K562 (cell line): ENCODE results near the gene PPM1N. TPM values are rescaled to one million over a fixed set of nuclear protein-coding genes. Genes with fewer than 3 reads are reported as not detected.

Experiments used
- ATAC-seq: fragments of 200-7000 bp; cut with Tn5 transposase; 3 replicates; pipeline ENCODE4 v1.9.1; 2020; ENCODE audit warnings: moderate library complexity
- BruUV-seq: library from RNA; stranded (reverse); fragments of 400-500 nt; replicated peaks from 2 replicates; lab custom pipeline; 2021; lab: Mats Ljungman, UMichigan
- CTCF ChIA-PET: fragments of 300-600 bp; formaldehyde crosslinking; extraction: SDS; loops from one replicate; lab custom pipeline; 2021; ENCODE audit warnings: low intra/inter-chr PET ratio; lab: Yijun Ruan, JAX
- POLR2A ChIA-PET: fragments of 300-600, 350-650 bp; sonication (Branson Sonifier 250); formaldehyde crosslinking; extraction: SDS; loops from one replicate; lab custom pipeline; 2021; ENCODE audit warnings: antibody characterized with exemption, inconsistent platforms; lab: Yijun Ruan, JAX
- DNase-seq, 4 experiments: peaks; one replicate each; pipeline versions ENCODE4 v3.0.0 to v3.0.0-alpha.2; 2011 to 2018; ENCODE audit warnings: low spot score in 3 of 4, mixed read lengths in 3 of 4; ENCODE audit errors: extremely low read depth in 1 of 4
- FAIRE-seq: peaks from 2 replicates; lab custom pipeline; 2011; peaks lifted over from hg19 to GRCh38; lab: Jason Lieb, UNC
- H2AFZ ChIP-seq: 2 replicates; pipeline ENCODE4 v1.6.0; 2011; ENCODE audit warnings: low read depth, low read length, control low read depth, inconsistent platforms
- H3K27ac ChIP-seq: fragments of 200-600 bp; 3 replicates; pipeline ENCODE4 v1.8.0; 2011; ENCODE audit warnings: low read depth, mild to moderate bottlenecking, control low read depth, inconsistent platforms, low read length, moderate library complexity, mixed read lengths; ENCODE audit errors: extremely low read depth
- H3K27me3 ChIP-seq, 2 experiments: fragments of 300-600 bp in 1 of 2; 2 replicates in 1 of 2; 3 replicates in 1 of 2; pipeline versions ENCODE4 v1.6.0 to v1.8.0; 2011; ENCODE audit warnings: inconsistent platforms in 2 of 2, low read length in 2 of 2, mild to moderate bottlenecking in 1 of 2, mixed read lengths in 1 of 2, moderate library complexity in 1 of 2; ENCODE audit not compliant: control insufficient read depth in 2 of 2, insufficient read depth in 2 of 2
- H3K36me3 ChIP-seq: fragments of 300-600 bp; 3 replicates; pipeline ENCODE4 v1.8.0; 2011; ENCODE audit warnings: mild to moderate bottlenecking, low read length, inconsistent platforms; ENCODE audit not compliant: control insufficient read depth, insufficient read depth
- H3K4me1 ChIP-seq, 2 experiments: fragments of 200-600 bp in 1 of 2; replicated peaks in 1 of 2; 2 replicates in 1 of 2; 3 replicates in 1 of 2; pipeline versions ENCODE4 v1.5.1 to v1.8.0; 2011; ENCODE audit warnings: inconsistent platforms in 2 of 2, low read length in 2 of 2, mild to moderate bottlenecking in 1 of 2, mixed read lengths in 1 of 2, moderate library complexity in 1 of 2; ENCODE audit not compliant: control insufficient read depth in 2 of 2, insufficient read depth in 2 of 2
- H3K4me2 ChIP-seq: 2 replicates; pipeline ENCODE4 v1.6.1; 2011; ENCODE audit warnings: low read length, control low read depth, inconsistent platforms, mixed read lengths; ENCODE audit not compliant: insufficient read depth
- H3K4me3 ChIP-seq: fragments of 200-600 bp; sonication (generic), shearing (Covaris generic); 2 replicates; pipeline ENCODE4 v1.5.1; 2016; ENCODE audit warnings: control low read depth, inconsistent platforms
- H3K79me2 ChIP-seq: fragments of 200-600 bp; 3 replicates; pipeline ENCODE4 v1.8.0; 2011; ENCODE audit warnings: low read length, inconsistent platforms; ENCODE audit not compliant: control insufficient read depth, insufficient read depth
- H3K9ac ChIP-seq, 2 experiments: 2 replicates each; pipeline versions ENCODE4 v1.6.0 to v1.6.1; 2011; ENCODE audit warnings: low read depth in 2 of 2, low read length in 2 of 2, control low read depth in 1 of 2, inconsistent platforms in 1 of 2, mild to moderate bottlenecking in 1 of 2, mixed read lengths in 1 of 2; ENCODE audit not compliant: insufficient read depth in 1 of 2
- H3K9me1 ChIP-seq: one replicate; pipeline ENCODE4 v1.6.0; 2011; ENCODE audit warnings: inconsistent platforms, mild to moderate bottlenecking, low read length, moderate library complexity; ENCODE audit not compliant: control insufficient read depth, insufficient read depth
- H3K9me3 ChIP-seq: replicated peaks from 2 replicates; pipeline ENCODE4 v1.5.1; 2011; ENCODE audit warnings: low read depth, low read length, inconsistent platforms; ENCODE audit not compliant: control insufficient read depth, insufficient read depth
- H4K20me1 ChIP-seq: replicated peaks from 2 replicates; pipeline ENCODE4 v1.6.1; 2011; ENCODE audit warnings: low read length, inconsistent platforms, mixed read lengths; ENCODE audit not compliant: control insufficient read depth, insufficient read depth
- ADNP ChIP-seq: fragments of 200-800 bp; sonication (Bioruptor generic); IDR thresholded peaks from 2 replicates; pipeline ENCODE4 v1.6.1; 2016; ENCODE audit warnings: missing genetic modification characterization, missing compliant biosample characterization
- CHD2 ChIP-seq: IDR thresholded peaks from 2 replicates; pipeline ENCODE4 v1.6.1; 2011; ENCODE audit warnings: low read depth, low read length
- EGR1 ChIP-seq: fragments of 450-650 bp; conservative IDR thresholded peaks from 2 replicates; pipeline ENCODE4 v1.6.1; 2017; ENCODE audit warnings: mild to moderate bottlenecking
- FOXA1 ChIP-seq: fragments of 450-650 bp; IDR thresholded peaks from 2 replicates; pipeline ENCODE4 v1.6.1; 2016; ENCODE audit warnings: mild to moderate bottlenecking, borderline replicate concordance
- POLR2AphosphoS5 ChIP-seq: IDR thresholded peaks from 2 replicates; pipeline ENCODE4 v1.6.1; 2011; ENCODE audit warnings: mild to moderate bottlenecking, low read depth, low read length, moderate library complexity; ENCODE audit not compliant: control insufficient read depth, insufficient read depth
- RAD21 ChIP-seq, 2 experiments: fragments of 250-450 bp in 1 of 2; fragments of 450-650 bp in 1 of 2; sonication (Bioruptor Pico) in 1 of 2; formaldehyde crosslinking in 1 of 2; IDR thresholded peaks in 1 of 2; conservative IDR thresholded peaks in 1 of 2; 2 replicates each; pipeline versions ENCODE4 v1.4.0 to v1.8.0; 2020 to 2022; ENCODE audit warnings: mild to moderate bottlenecking in 2 of 2, moderate library complexity in 1 of 2
- RBFOX2 ChIP-seq: fragments of 200-400 bp; formaldehyde crosslinking; IDR thresholded peaks from 2 replicates; pipeline ENCODE4 v1.6.1; 2017; ENCODE audit warnings: low read depth, mild to moderate bottlenecking, low read length, moderate library complexity
- SIN3A ChIP-seq, 2 experiments: fragments of 150-350 bp in 1 of 2; IDR thresholded peaks; 2 replicates each; pipeline ENCODE4 v1.6.1; 2011 to 2016; ENCODE audit warnings: borderline replicate concordance in 2 of 2, low read depth in 2 of 2, low read length in 2 of 2, mild to moderate bottlenecking in 2 of 2, moderate library complexity in 2 of 2; ENCODE audit not compliant: control insufficient read depth in 1 of 2
- TAF1 ChIP-seq: IDR thresholded peaks from 2 replicates; pipeline ENCODE4 v1.6.1; 2011; ENCODE audit warnings: mild to moderate bottlenecking, low read length, moderate library complexity; ENCODE audit not compliant: insufficient read depth, control insufficient read depth, severe bottlenecking; ENCODE audit errors: extremely low read depth
- YY1 ChIP-seq, 3 experiments: IDR thresholded peaks; 2 replicates each; pipeline ENCODE4 v1.6.1; 2011; ENCODE audit warnings: low read length in 2 of 3, mild to moderate bottlenecking in 2 of 3, moderate library complexity in 2 of 3, borderline replicate concordance in 1 of 3, control low read depth in 1 of 3, low read depth in 1 of 3; ENCODE audit not compliant: insufficient read depth in 3 of 3, insufficient replicate concordance in 2 of 3, control insufficient read depth in 1 of 3, insufficient read length in 1 of 3; ENCODE audit errors: extremely low read depth in 1 of 3
- ZBTB33 ChIP-seq: sonication (generic); formaldehyde crosslinking; IDR thresholded peaks from 2 replicates; pipeline ENCODE4 v1.8.1; 2023; ENCODE audit warnings: mild to moderate bottlenecking, missing genetic modification reagents
- ZNF354B ChIP-seq: fragments of 250-450 bp; sonication (Bioruptor Pico); IDR thresholded peaks from 2 replicates; pipeline ENCODE4 v1.4.0; 2020
- ZNF766 ChIP-seq: fragments of 200-800 bp; sonication (Bioruptor generic); conservative IDR thresholded peaks from 2 replicates; pipeline ENCODE4 v1.6.1; 2016; ENCODE audit warnings: missing genetic modification characterization, missing compliant biosample characterization
- WGBS: fragments of 100-300 bp; shearing (Covaris generic); methylation state at CpG from one replicate; pipeline ENCODE4 v1.1.6; 2016; ENCODE audit warnings: low coverage, mixed read lengths; ENCODE audit not compliant: insufficient coverage; ENCODE audit errors: missing lambda C conversion rate; 5-methylcytosine and 5-hydroxymethylcytosine counted together
- in situ Hi-C: fragments of 300-500 bp; cut with MboI; formaldehyde crosslinking; loops from 4 replicates; pipeline ENCODE4 v1.15.0; 2018; ENCODE audit warnings: inconsistent platforms, mixed read lengths
- intact Hi-C: fragments of 100-400 bp; cut with micrococcal nuclease; formaldehyde crosslinking; loops from 2 replicates; pipeline ENCODE4 v1.14.2; 2022
- polyA plus RNA-seq, 8 experiments: library from polyadenylated mRNA; depleted of rRNA in 4 of 8; stranded (reverse) in 5 of 8; unstranded in 3 of 8; fragments of >200 nt; fragmentation: Nextera tagmentation in 2 of 8; fragmentation: Illumina TruSeq in 1 of 8; extraction: Ambion mirVana in 2 of 8; extraction: Trizol in 1 of 8; gene quantifications; 2 replicates each; pipeline versions ENCODE4 v1.2.1 to v1.2.3, GENCODE V29; 2011 to 2014; ENCODE audit warnings: inconsistent platforms in 1 of 8, missing spikeins in 1 of 8
- total RNA-seq, 7 experiments: library from RNA; depleted of rRNA in 6 of 7; stranded (reverse); fragments of >200 nt in 6 of 7; fragmentation: Illumina TruSeq in 2 of 7; extraction: Trizol in 2 of 7; gene quantifications; 2 replicates each; pipeline versions ENCODE4 v1.2.1 to v1.2.3, GENCODE V29; 2011 to 2021; ENCODE audit warnings: low replicate concordance in 1 of 7

PPM1N gene
- total and polyA plus RNA-seq, 9 of the 15 experiments (the other 6 are each of a cell fraction or from before 2014, with no cell fraction given), result 4.5 to 15.6 (median 8.7) TPM

GRCh38 chr19:45473682-45474605 is 24.3 kb upstream of the PPM1N start (continued):
- TF ChIP-seq YY1 (IDR thresholded peaks at IDR 0.05; ENCODE audit: borderline replicate concordance in 1 of 3, control insufficient read depth in 1 of 3, extremely low read depth in 1 of 3, insufficient read depth in 3 of 3, insufficient read length in 1 of 3, insufficient replicate concordance in 2 of 3, low read depth in 1 of 3, low read length in 2 of 3) (peak in 1 of 3 experiments; percentile 3), ZNF354B (CRISPR knock-in tag) (no peak), RBFOX2 (no peak)

- 68% methylated on average over 27 of the region's 28 CpGs for WGBS
- Histone ChIP-seq H3K79me2 (no peaks in the 10 kb centered on the region), H3K27ac (no peak overlapping the region), H4K20me1 (no peaks in the 10 kb centered on the region), H3K27me3 (no peaks in the 10 kb centered on the region), H3K36me3 (no peaks in the 10 kb centered on the region), H3K4me1 (peaks cover 15 to 26% of the 10 kb centered on the region in 2 experiments; a peak in 4 of 5 replicates), H3K4me2 (no peak overlapping the region), H2AFZ (no peak overlapping the region), H3K9me1 (no peaks in the 10 kb centered on the region), H3K9ac (peak overlapping the region in 1 of 2 experiments; percentile 43; a peak in 1 of 4 replicates), H3K4me3 (no peak overlapping the region), H3K9me3 (no peaks in the 10 kb centered on the region)
- no peak for FAIRE-seq
- no TSS peak for BruUV-seq
- intact Hi-C loops, result no loop called here
- in situ Hi-C loops, result loop anchor here (5.0 kb wide), 1 partner anchor 33 kb away; no protein-coding TSS in a partner anchor
- DNase-seq, result no peak
- no peak for ATAC-seq
- CTCF ChIA-PET, result interaction anchor here (0.6 to 6.9 kb wide), 2 partner anchors 33 to 35 kb away, joined by 3 to 179 read pairs; no protein-coding TSS in a partner anchor
- POLR2A ChIA-PET, result interaction anchor here (0.6 kb wide), 1 partner anchor 68 kb away, joined by 3 read pairs; no protein-coding TSS in a partner anchor
- TF ChIP-seq ADNP (tag) (no peak), CHD2 (peak; percentile 1; the same call in 1 of the 2 replicates), EGR1 (no peak), SIN3A (IDR thresholded peaks at IDR 0.05; ENCODE audit: borderline replicate concordance in 2 of 2, control insufficient read depth in 1 of 2, low read depth in 2 of 2, low read length in 2 of 2) (peak in 1 of 2 experiments; percentile 28; a peak in 1 of 4 replicates), ZNF766 (no peak), TAF1 (peak; percentile 47), RAD21 (CRISPR knock-in tag; conservative IDR thresholded peaks at IDR 0.05 in 1 of 2, IDR thresholded peaks at IDR 0.05 in 1 of 2) (no peak), ZBTB33 (peak; percentile 54; the same call in 1 of the 2 replicates), FOXA1 (no peak), POLR2AphosphoS5 (peak; percentile 11; the same call in 1 of the 2 replicates)
Measured at GRCh38 chr19:45474606-45475521, 23.4 kb upstream of the PPM1N start.
